CD4-positive, alpha-beta T cell treated with Interleukin-15 for 1 hour (primary cell): ENCODE measurements around the gene ACKR2.
A peak's percentile ranks its signal among the peaks of the same experiment; 100 is the strongest.

Experiments used
- DNase-seq: peaks from one replicate; pipeline ENCODE4 v3.0.0-alpha.2; 2020

Gene ACKR2, protein sequence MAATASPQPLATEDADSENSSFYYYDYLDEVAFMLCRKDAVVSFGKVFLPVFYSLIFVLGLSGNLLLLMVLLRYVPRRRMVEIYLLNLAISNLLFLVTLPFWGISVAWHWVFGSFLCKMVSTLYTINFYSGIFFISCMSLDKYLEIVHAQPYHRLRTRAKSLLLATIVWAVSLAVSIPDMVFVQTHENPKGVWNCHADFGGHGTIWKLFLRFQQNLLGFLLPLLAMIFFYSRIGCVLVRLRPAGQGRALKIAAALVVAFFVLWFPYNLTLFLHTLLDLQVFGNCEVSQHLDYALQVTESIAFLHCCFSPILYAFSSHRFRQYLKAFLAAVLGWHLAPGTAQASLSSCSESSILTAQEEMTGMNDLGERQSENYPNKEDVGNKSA

DNA sequence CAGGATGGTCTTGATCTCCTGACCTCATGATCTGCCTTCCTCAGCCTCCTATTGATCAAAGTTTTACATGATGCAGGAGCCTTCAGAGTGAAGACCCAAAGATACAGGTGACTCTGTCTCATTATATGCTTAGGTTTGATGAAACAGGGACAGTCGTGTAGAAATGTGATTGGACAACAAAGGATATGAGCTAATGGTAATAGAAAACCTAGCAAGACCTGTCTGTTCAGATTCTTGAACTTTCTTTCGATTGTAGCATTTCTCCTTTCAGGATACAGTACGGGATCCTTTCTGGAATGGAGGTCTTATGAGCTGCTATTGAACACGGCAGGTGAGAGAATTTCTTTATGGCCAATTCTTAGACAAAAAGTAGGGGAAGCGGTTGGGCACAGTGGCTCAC, at the start of gene ACKR2:
ACKR2 (plus strand) TSS at position 244 of the 400 bp plus-strand sequence. CDS start 55,058 bp downstream, outside the sequence.
- DNase-seq, result no peak

DNA sequence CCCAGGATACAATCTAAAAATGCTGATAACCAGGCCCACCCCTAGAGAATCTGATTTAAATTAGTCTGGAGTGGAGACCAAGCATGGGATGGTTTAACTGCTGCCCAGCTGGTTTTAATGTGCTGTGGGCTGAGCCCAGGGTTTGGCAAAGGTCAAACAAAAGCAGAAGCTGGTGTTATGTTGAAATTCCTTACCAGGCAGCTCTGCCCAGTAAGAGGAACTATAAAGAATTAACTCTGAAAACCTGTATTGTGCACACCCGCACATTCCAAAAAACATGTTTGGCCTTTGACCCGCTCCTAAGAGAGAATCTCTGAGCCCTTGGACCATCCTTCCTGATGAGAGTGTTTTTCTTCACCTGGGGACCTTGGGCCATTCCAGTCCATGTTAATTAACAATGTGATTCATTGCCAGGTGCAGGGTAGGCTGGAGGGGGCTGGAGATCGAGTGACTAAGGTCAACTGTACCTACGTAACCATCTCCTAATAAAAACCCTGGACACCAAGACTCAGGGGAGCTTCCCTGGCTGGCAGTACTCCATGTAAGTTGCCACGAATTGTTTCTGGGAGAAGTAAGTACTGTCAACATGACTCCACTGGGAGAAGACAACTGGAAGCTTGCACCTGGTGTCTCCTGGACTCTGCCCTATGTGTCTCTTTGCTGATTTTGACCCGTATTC, 47.1 kb upstream of the ACKR2 start:
- peak; percentile 38 for DNase-seq

DNA sequence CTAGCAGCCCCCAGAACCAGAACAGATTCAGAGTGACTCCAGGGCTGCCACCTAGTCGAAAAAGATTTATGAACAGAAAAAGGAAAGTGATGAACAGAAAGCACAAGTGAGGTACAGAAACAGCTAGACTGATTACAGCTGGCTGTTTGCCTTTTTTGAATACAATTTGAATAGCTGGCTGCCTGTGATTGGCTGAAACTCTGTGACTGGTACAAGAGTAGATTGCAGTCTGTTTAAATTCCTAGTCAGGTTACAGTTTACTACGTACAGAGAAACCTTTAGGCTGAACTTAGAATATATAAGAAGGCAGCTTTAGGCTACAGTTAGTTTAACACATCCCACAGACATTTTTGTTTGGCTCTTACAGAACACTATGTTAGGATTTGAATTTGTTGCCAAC, 46.2 kb upstream of the ACKR2 start:
- DNase-seq, result no peak

DNA sequence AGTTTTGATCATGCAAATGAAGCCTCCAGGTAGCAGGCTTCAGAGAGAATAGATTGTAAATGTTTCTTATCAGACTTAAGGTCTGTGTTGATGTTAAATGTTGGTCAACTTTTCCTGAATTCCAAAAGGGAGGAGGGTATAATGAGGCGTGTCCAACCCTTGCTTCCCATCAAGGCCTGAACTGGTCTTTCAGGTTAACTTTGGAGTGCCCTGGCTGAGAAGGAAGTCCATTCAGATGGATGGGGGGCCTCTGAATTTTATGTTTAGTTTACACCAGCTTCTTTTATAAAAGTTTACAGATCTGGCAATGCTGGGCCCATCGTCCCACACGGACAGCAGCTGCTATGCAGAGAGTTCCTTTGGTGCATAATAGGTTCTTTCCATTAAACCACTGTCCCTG, 45.1 kb upstream of the ACKR2 start:
- DNase-seq, result no peak

DNA sequence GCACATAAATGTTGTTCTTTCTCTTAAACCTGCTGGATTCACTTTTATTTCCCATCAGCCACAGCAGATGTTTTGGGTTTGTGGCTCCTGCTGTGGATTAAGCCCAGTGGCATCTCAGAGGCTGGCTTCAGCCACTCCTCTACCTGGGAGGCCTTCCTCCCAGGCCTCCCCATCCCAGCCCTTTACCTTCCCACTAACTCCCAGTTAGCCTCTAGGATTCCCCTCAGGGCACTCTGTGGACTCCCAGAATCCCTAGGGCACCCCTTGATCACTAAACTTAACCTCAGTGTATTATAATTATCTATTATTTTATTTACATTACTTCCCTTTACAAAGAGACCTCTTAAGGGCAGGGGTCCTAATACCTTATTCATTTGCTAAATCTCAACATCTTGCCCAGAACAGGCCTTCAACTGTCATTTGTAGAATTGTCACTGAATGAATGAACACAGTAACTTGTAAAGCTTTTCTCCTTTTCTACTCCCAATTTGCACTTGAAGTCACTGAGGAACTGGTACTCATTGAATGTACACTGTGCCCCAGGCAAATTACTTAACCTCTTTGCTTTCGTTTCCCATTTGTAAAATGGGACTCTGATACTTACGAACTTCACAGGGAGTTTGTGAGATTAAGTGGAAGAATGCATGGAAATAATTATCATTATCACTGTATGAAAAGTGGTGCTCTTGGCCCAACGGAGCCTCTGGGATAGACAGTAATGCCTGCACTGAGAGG, 44.5 kb upstream of the ACKR2 start:
- DNase-seq, result no peak

DNA sequence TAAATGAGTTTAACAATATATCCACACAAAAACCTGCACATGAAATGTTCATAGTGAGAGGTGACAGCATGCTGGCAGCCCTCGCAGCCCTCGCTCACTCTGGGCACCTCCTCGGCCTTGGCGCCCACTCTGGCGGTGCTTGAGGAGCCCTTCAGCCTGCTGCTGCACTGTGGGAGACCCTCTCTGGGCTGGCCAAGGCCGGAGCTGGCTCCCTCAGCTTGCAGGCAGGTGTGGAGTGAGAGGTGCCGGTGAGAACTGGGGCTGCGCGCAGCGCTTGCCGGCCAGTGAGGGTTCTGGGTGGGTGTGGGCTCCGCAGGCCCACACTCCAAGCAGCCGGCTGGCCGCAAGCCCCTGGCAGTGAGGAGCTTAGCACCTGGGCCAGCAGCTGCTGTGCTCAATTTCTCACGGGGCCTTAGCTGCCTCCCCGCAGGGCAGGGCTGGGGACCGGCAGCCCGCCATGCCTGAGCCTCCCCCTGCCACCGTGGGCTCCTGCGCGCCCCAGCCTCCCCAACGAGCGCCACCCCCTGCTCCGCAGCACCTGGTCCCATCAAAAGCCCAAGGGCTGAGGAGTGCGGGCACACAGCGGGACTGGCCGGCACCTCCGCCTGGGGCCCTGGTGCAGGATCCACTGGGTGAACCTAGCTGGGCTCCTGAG, 39.6 kb upstream of the ACKR2 start:
- no peak for DNase-seq

DNA sequence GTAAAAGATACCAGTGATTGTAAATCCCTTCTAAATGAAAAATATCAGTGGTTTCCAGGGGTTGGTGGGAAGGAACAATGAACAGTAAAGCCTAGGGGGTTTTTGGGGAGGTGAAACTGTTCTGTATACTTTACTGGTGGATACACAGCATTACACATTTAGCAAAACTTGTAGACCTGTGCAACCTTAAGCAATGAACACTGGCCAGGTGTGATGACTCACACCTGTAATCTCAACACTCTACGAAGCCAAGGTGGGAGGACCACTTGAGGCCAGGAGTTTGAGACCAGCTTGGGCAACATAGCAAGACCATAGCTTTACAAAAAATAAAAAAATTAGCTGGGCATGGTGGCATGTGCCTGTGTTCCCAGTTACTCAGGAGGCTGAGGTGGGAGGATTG, 38.0 kb upstream of the ACKR2 start:
- DNase-seq, result no peak

DNA sequence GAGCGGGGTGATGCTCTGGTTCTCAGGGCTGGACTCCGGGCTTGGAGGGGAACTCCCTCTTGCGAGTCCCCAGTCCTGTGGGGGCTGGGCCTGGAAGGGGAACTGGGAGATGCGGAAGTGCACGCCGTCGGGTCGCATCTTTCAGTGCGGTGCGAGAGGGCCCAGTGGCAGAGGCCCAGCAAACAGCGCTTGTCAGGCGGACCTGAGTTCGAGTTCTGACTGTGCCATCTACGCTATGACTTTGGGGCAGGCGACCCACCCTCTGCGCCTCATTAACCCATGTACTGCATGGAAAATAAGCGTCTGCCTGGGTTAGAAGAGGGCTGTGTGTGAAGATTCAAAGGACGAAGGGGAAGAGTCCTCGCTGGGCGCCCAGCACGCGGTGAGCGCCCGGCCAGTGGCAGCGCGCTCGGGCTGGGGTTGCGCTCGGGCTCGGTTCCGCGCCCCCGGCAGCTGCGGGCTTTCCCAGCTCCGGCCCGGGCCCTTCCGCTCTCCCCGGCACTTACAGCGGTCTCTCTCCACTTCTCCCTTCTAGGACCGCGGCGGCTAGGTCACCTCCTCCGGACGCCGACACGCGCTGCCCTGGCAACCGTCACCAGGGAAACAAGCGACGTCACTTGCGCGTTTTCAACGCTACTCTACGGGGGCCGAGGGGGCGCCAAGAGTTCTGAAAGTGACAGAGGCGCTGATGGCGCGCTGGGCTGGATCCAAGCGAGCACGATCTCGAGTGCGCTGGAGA, 36.4 kb upstream of the ACKR2 start, which contains the start of gene CCDC13:
CCDC13 (minus strand) TSS at position 584 of the 739 bp plus-strand sequence. CDS start 14,908 bp downstream, outside the sequence.
- peak; percentile 94 for DNase-seq

DNA sequence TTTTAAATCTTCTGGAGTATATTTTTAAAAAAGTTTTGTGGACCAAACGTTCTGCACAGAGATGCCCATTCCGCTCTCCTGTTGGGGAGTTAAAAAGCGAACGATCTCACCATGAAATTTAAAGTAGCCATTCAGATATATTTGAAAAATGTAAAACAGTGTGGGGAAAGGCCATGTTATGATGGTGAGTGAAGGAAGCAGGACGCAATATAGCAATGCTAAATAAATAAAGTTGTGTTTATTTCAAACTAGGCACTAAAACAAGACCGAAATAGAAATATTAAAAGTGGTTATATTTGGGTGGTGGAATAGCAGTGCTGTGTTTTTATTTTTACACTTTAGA, 35.9 kb upstream of the ACKR2 start:
- DNase-seq, result no peak

DNA sequence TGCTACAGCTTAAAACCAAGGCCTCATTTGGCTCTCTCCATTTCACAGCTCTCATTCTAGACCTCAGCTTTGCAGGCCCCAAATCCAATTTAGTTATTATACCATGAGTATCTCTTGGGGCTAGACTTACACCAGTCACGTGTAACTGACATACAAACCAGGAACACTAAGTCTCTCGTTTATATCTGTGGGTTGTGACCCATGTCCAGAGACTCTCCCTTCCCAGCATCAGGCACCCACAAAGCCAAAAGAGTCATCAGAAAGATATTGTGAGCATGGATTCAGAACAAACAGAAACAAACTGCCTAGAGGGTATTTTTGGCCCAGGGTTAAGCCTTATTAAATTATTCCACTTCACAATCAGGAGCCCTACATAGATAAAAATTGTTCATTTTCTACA, 30.6 kb upstream of the ACKR2 start:
- no peak for DNase-seq

DNA sequence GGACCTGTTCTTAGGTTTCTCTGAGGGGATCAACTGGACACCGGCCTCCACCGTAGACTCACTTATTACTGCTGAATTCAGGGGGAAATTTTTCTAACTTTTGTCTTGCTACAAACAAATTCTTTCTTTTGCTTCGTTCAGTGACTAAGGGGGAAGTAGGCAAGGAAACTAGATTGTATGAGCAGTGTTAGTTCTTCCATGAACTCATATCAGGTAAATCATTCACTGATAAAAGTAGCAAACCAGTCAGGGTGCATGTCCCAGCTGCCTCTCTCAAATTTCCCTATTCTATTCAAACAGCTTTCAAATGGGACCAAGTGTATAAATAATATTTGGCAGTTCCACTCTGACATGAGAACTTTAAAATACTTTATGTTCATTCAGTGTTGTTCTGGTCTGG, 28.8 kb upstream of the ACKR2 start:
- DNase-seq, result no peak

DNA sequence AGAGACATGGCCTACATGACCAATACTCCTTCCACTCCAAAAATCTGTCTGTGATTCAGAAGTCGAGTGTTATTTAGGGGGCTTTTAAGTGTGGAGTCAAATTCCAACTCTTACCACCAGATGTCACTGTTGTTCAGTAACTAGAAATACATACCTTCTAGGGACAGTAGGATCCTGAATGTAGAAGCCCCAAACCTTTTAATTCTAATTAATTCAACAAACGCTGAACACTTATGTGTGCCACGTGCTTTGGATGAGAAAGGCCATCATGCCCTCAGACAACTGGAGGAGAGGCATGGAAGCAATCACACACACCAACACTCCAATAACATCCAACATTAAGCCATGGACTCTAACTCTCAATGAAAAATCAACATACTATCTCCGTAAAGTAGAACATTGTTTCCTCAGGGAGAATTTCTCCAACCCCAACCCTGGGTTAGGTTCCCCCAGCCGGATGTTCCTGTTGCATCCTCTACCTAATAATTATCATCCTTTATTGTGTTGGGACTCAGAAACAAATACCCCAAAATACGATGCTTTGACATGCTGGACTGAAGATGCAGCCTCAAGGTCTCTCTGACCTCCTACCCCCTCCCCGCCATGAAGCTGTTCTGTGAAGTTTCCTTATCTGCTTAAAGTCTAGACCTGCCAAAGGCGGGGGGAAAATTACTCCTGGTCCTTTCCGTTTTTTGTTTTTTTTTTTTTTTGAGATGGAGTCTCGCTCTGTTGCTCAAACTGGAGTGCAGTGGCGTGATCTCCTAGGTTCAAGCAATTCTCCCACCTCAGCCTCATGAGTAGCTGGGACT, 28.1 kb upstream of the ACKR2 start:
- DNase-seq, result no peak

DNA sequence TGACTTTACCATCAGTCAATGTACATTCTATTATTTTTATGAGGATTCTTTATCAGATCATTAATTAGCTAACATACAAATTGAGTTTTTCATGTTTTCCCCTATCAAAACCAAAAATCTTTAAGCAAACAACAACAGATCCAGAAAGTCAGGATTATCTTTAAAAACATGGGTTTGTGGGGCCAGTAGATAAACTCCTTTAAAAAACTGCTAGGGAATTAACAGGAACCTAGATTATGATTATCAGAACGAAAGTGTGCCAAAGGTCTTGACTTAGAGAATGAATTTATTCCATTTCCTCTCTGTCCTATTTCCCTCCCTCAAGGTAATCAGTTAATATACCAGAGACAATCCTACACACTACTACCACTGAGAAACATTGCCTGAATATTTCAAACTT, 23.0 kb upstream of the ACKR2 start:
- no peak for DNase-seq

DNA sequence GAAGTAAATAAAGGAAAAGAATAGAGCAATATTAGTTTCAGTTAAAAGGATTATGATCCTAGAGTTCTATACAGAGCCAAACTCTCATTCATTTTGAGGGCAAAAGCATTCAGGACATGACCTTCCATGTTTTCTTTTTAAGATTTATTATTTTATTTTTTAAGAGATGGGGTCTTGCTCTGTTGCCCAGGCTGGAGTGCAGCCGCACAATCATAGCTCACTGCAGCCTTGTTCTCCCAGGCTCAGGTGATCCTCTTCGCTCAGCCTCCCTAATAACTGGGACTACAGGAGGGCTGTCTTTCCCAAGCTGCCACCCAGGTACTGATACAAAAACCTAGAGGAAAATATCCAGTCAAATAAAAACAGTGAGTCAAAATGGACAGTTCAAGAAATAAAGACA, 22.6 kb upstream of the ACKR2 start:
- no peak for DNase-seq

DNA sequence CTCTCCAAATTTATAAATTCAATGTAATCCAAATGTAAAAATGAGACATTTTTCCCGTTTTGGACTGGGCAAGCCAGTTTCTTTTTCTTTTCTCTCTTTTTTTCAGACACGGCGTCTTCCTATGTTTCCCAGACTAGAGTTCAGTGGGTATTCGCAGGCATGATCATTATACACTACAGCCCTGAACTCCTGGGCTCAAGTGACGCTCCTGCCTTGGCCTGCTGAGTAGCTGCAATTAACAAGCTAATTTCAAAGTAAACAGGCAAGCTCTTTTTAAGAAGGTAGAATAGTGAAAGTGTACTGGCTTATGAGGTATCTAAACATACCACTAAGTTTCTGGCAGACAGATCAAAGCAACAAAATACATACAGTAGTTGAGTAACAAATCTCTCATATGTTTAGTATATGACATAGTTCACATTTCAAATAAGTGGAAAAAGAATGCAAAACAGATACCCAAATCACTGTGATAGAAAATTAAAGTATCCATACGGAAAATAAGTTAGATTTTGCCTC, 18.5 kb upstream of the ACKR2 start:
- DNase-seq, result no peak

DNA sequence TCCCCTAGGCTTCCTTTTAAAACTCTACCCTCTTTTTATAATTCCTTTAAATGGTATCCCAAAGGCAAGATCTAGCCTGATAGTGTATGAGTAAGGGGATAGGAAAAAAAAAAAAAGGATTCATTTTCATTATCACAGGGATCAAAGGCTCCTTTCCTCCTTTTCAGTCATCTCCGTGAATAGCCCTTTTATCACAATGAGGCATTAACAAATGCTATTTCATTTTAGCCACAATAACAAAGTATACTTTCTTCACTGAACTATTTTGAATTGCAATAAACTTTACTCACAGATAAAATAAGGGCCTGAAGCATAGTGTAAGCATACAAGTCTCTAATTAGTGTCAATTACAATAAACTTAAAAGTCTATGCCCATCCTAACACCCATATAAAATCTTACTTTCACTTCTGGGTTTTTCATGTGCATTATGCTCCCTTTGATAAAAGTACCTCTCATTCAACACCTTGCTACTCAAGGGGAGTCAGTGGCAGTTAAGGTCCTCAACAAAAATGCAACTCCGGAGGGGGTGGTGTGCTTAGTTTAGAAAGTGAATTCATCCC, 13.5 kb upstream of the ACKR2 start:
- DNase-seq, result no peak

DNA sequence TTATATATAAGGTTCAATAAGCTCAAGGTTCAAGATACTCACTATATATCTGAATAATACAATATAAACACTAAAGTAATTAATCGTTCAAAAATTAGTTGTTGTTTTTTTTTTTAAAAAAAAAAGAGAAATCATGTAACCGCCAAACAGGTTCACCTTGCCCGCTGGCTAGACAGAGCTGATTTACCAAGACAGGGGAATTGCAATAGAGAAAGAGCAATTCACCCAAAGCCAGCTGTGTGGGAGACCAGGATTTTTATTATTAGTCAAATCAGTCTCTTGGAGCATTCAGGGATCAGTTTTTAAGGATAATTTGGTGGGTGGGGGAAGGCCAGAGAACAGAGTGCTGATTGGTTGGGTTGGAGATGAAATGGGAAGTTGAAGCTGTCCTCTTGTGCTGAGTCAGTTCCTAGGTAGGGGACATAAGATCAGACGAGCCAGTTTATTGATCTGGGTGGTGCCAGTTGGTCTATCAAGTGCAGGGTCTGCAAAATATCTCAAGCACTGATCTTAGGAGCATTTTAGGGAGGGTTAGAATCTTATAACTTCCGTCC, 12.8 kb upstream of the ACKR2 start:
- DNase-seq, result no peak

DNA sequence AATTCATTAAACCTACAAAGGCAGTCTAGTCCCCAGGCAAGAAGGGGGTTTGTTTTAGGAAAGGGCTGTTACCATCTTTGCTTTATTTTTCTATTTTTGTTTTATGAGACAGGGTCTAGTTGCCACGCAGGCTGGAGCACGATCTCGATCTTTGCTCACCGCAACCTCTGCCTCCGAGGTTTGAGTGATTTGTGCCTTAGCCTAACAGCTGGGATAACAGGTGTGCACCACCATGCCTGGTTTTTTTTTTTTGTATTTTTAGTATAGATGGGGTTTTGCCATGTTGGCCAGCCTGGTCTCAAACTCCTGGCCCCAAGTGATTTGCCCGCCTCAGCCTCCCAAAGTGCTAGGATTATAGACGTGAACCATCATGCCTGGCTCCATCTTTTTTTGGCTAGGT, 9.9 kb upstream of the ACKR2 start:
- no peak for DNase-seq

DNA sequence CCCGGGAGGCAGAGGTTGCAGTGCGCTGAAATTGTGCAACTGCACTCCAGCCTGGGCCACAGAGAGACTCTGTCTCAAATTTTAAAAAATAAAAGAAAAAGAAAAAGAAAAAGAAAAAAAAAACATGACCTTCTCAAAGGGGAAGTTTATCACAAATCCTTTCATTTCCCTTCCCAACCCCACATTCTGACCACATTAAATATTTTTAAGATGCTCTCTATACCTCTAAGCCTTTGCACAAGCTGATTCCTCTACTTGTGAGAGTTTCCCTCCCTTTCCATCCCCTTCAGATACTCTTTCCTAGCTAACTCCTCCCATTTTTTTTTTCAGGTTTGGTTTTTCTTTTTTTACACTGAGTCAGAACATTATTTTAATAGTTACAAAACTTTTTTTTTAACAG, 9.0 kb upstream of the ACKR2 start:
- DNase-seq, result no peak

DNA sequence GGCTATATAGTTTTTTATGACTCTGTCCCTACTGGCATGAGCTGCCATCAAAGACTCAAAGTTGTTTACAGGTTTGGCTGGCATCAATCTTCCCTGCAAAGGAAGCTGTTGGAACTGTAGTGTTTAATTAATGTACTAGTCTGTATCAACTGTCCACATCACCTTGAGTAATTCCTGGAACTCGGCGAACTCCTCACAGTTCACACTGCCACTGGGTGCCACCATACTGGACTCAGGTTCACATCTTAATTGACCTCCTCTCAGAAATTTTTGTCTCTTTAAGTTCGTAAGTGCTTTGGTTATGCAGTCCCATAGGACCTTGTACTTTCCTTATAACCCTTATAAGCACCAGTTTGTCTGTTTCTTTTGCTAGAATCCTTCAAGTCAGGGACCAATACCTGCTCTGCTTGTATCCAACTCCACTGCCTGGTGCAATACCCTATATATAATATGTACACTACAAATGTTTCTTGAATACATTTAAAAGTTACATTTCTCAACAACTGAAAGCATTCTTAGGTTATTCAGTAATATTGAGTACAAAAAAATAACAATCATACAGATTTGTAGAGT, 8.1 kb upstream of the ACKR2 start:
- DNase-seq, result no peak
